HepG2 (cell line): ENCODE results near the gene BCAR3. TPM values are rescaled to one million over a fixed set of nuclear protein-coding genes. Genes with fewer than 3 reads are reported as not detected.

ENCODE experiments used
- ATAC-seq: fragments of 200-7000 bp; cut with Tn5 transposase; 3 replicates; pipeline ENCODE4 v1.9.1; 2020; ENCODE audit warnings: mild to moderate bottlenecking, moderate library complexity
- BruUV-seq: library from RNA; stranded (reverse); fragments of 400-500 nt; replicated peaks from 2 replicates; lab custom pipeline; 2021; lab: Mats Ljungman, UMichigan
- CTCF ChIA-PET: fragments of 300-600 bp; formaldehyde crosslinking; extraction: SDS; loops from one replicate; lab custom pipeline; 2021; ENCODE audit warnings: low total read pairs, inconsistent platforms, low intra/inter-chr PET ratio; lab: Yijun Ruan, JAX
- POLR2A ChIA-PET: fragments of 350-600 bp; sonication (Branson Sonifier 250); formaldehyde crosslinking; loops from one replicate; lab custom pipeline; 2020; ENCODE audit warnings: antibody characterized with exemption, inconsistent platforms; lab: Yijun Ruan, JAX
- DNase-seq: peaks from one replicate; pipeline ENCODE4 v3.0.0-alpha.2; 2015; ENCODE audit warnings: low spot score
- FAIRE-seq: peaks from 3 replicates; lab custom pipeline; 2011; peaks lifted over from hg19 to GRCh38; lab: Jason Lieb, UNC
- H2AFZ ChIP-seq: one replicate; pipeline ENCODE4 v1.6.1; 2011; ENCODE audit warnings: low read length, inconsistent platforms
- H3K27ac ChIP-seq: fragments of 300-600 bp; 3 replicates; pipeline ENCODE4 v1.8.0; 2011; ENCODE audit warnings: mixed run types, mild to moderate bottlenecking, mixed read lengths, low read length, inconsistent platforms; ENCODE audit not compliant: insufficient read depth; ENCODE audit errors: extremely low read length
- H3K27me3 ChIP-seq, 2 experiments: fragments of 200-600 bp in 1 of 2; 2 replicates in 1 of 2; 3 replicates in 1 of 2; pipeline versions ENCODE4 v1.6.0 to v1.8.0; 2011; ENCODE audit warnings: low read length in 2 of 2, mild to moderate bottlenecking in 2 of 2, moderate library complexity in 2 of 2, inconsistent platforms in 1 of 2; ENCODE audit not compliant: insufficient read depth in 2 of 2, control insufficient read depth in 1 of 2
- H3K36me3 ChIP-seq, 2 experiments: fragments of 200-600 bp in 1 of 2; replicated peaks in 1 of 2; 2 replicates in 1 of 2; 3 replicates in 1 of 2; pipeline versions ENCODE4 v1.5.1 to v1.8.0; 2011; ENCODE audit warnings: low read length in 2 of 2, inconsistent platforms in 1 of 2; ENCODE audit not compliant: insufficient read depth in 2 of 2, control insufficient read depth in 1 of 2
- H3K4me1 ChIP-seq: 2 replicates; pipeline ENCODE4 v1.5.1; 2012; ENCODE audit warnings: low read length, inconsistent platforms; ENCODE audit not compliant: insufficient read depth
- H3K4me2 ChIP-seq: 2 replicates; pipeline ENCODE4 v1.6.0; 2011; ENCODE audit warnings: low read depth, low read length, inconsistent platforms
- H3K4me3 ChIP-seq, 3 experiments: fragments of 200-600 bp in 1 of 3; sonication (generic), shearing (Covaris generic) in 1 of 3; replicated peaks in 1 of 3; 2 replicates each; pipeline ENCODE4 v1.5.1; 2011 to 2016; ENCODE audit warnings: low read length in 3 of 3, inconsistent platforms in 2 of 3, low read depth in 2 of 3, mild to moderate bottlenecking in 2 of 3, control low read depth in 1 of 3, mixed read lengths in 1 of 3; ENCODE audit not compliant: insufficient read depth in 1 of 3
- H3K79me2 ChIP-seq: one replicate; pipeline ENCODE4 v1.6.1; 2011; ENCODE audit warnings: low read length, inconsistent platforms; ENCODE audit not compliant: insufficient read depth
- H3K9ac ChIP-seq: 2 replicates; pipeline ENCODE4 v1.6.0; 2011; ENCODE audit warnings: mild to moderate bottlenecking, low read depth, low read length, inconsistent platforms; ENCODE audit not compliant: insufficient read depth
- H3K9me3 ChIP-seq: 2 replicates; pipeline ENCODE4 v1.5.1; 2012; ENCODE audit warnings: mild to moderate bottlenecking, low read length
- H4K20me1 ChIP-seq: 2 replicates; pipeline ENCODE4 v1.6.0; 2011; ENCODE audit warnings: inconsistent platforms, mild to moderate bottlenecking, low read length, moderate library complexity; ENCODE audit not compliant: insufficient read depth
- FIP1L1 ChIP-seq: fragments of 200-400 bp; formaldehyde crosslinking; IDR thresholded peaks from 2 replicates; pipeline ENCODE4 v1.6.1; 2018; ENCODE audit warnings: low read depth, mild to moderate bottlenecking, low read length, moderate library complexity, borderline replicate concordance; ENCODE audit not compliant: insufficient read depth
- KDM3A ChIP-seq: IDR thresholded peaks from 2 replicates; pipeline ENCODE4 v1.6.1; 2018; ENCODE audit warnings: low read depth, missing compliant biosample characterization
- KDM6A ChIP-seq: IDR thresholded peaks from 2 replicates; pipeline ENCODE4 v1.6.1; 2016; ENCODE audit warnings: low read depth
- MAZ ChIP-seq, 2 experiments: sonication (generic) in 1 of 2; formaldehyde crosslinking in 1 of 2; IDR thresholded peaks; 2 replicates each; pipeline versions ENCODE4 v1.5.0 to v1.6.1; 2012 to 2020; ENCODE audit warnings: low read depth in 2 of 2, mild to moderate bottlenecking in 2 of 2, borderline replicate concordance in 1 of 2, improper control_type of control experiment in 1 of 2, low read length in 1 of 2, missing genetic modification reagents in 1 of 2, moderate library complexity in 1 of 2
- PHF8 ChIP-seq: sonication (generic); formaldehyde crosslinking; IDR thresholded peaks from 2 replicates; pipeline ENCODE4 v1.5.0; 2020; ENCODE audit warnings: missing genetic modification reagents
- RBM39 ChIP-seq: fragments of 200-400 bp; formaldehyde crosslinking; IDR thresholded peaks from one replicate; pipeline ENCODE4 v1.6.1; 2018; ENCODE audit warnings: antibody characterized with exemption, mild to moderate bottlenecking, low read depth, low read length; ENCODE audit not compliant: poor library complexity, severe bottlenecking
- SAFB2 ChIP-seq: sonication (generic); formaldehyde crosslinking; IDR thresholded peaks from 2 replicates; pipeline ENCODE4 v1.5.1; 2020; ENCODE audit warnings: missing genetic modification reagents, low read depth, mild to moderate bottlenecking, borderline replicate concordance
- SALL2 ChIP-seq: sonication (generic); formaldehyde crosslinking; IDR thresholded peaks from 2 replicates; pipeline ENCODE4 v1.8.1; 2023; ENCODE audit warnings: mild to moderate bottlenecking, missing genetic modification reagents, inconsistent platforms
- SMARCE1 ChIP-seq: fragments of 450-650 bp; IDR thresholded peaks from 2 replicates; pipeline ENCODE4 v1.6.1; 2017; ENCODE audit warnings: borderline replicate concordance
- SP4 ChIP-seq: sonication (generic); formaldehyde crosslinking; IDR thresholded peaks from 2 replicates; pipeline ENCODE4 v1.8.1; 2023; ENCODE audit warnings: mild to moderate bottlenecking, missing genetic modification reagents
- SRSF4 ChIP-seq: fragments of 200-400 bp; formaldehyde crosslinking; IDR thresholded peaks from one replicate; pipeline ENCODE4 v1.6.1; 2018; ENCODE audit warnings: mild to moderate bottlenecking, low read depth, low read length, moderate library complexity; ENCODE audit not compliant: poor library complexity, severe bottlenecking
- ZNF30 ChIP-seq: sonication (generic); formaldehyde crosslinking; IDR thresholded peaks from 2 replicates; pipeline ENCODE4 v1.5.0; 2020; ENCODE audit warnings: mild to moderate bottlenecking, missing genetic modification reagents
- ZNF589 ChIP-seq: sonication (generic); formaldehyde crosslinking; conservative IDR thresholded peaks from 2 replicates; pipeline ENCODE4 v1.8.0; 2022; ENCODE audit warnings: mild to moderate bottlenecking, moderate library complexity, missing genetic modification reagents
- WGBS: methylation state at CpG from one replicate; pipeline ENCODE4 v1.1.6; 2017; ENCODE audit warnings: low lambda C conversion rate; 5-methylcytosine and 5-hydroxymethylcytosine counted together
- in situ Hi-C: cut with HindIII; loops from 2 replicates; pipeline ENCODE4 v1.10.0; 2017; ENCODE audit warnings: low pct_unique_long_range_greater_than_20kb; ENCODE audit not compliant: extremely low pct_ligation_motif_present
- intact Hi-C: fragments of 100-400 bp; cut with micrococcal nuclease; formaldehyde crosslinking; loops from one replicate; pipeline ENCODE4 v1.10.0; 2022; ENCODE audit not compliant: unreplicated experiment
- polyA plus RNA-seq, 8 experiments: library from polyadenylated mRNA; depleted of rRNA in 3 of 8; stranded (reverse) in 7 of 8; unstranded in 1 of 8; fragments of >200 nt; fragmentation: Illumina TruSeq in 4 of 8; extraction: Trizol in 4 of 8; gene quantifications; 2 replicates each; pipeline versions ENCODE4 v1.2.1 to v1.2.3, GENCODE V29; 2011 to 2016; ENCODE audit warnings: low read depth in 4 of 8, missing spikeins in 1 of 8, mixed read lengths in 1 of 8; ENCODE audit not compliant: insufficient read depth in 1 of 8
- total RNA-seq, 5 experiments: library from RNA; depleted of rRNA; stranded (reverse); fragments of >200 nt; fragmentation: Illumina TruSeq; extraction: Trizol; gene quantifications; 2 replicates each; pipeline ENCODE4 v1.2.3, GENCODE V29; 2016; ENCODE audit warnings: low read depth in 1 of 5
- TF ChIP-seq, protein P1 (sequence below): sonication (generic); formaldehyde crosslinking; IDR thresholded peaks from 2 replicates; pipeline ENCODE4 v1.5.1; 2020; ENCODE audit warnings: missing genetic modification reagents, mild to moderate bottlenecking, borderline replicate concordance

The BCAR3 gene
- total and polyA plus RNA-seq, 2 of the 13 experiments (the other 11 are each of a cell fraction or from before 2014, with no cell fraction given): 3.6 to 4.8 TPM

GRCh38 chr1:93573940-93574469 lies 107.6 kb downstream of the BCAR3 start:
- Histone ChIP-seq H3K4me3 (no peak overlapping the region), H3K36me3 (peaks cover 8 to 29% of the 10 kb centered on the region in 2 experiments), H3K9ac (no peak overlapping the region), H2AFZ (no peak overlapping the region), H3K9me3 (no peaks in the 10 kb centered on the region), H4K20me1 (no peaks in the 10 kb centered on the region), H3K79me2 (no peaks in the 10 kb centered on the region), H3K4me1 (peaks cover 3% of the 10 kb centered on the region), H3K27me3 (no peaks in the 10 kb centered on the region), H3K27ac (no peak overlapping the region), H3K4me2 (no peak overlapping the region)
- CTCF ChIA-PET: no interaction called here
- POLR2A ChIA-PET: interaction anchor here (1.2 kb wide), 1 partner anchor 44 kb away, joined by 4 read pairs; no protein-coding TSS in a partner anchor
- FAIRE-seq (no peak), ATAC-seq (no peak), DNase-seq (no peak)
- 58% methylated on average over 1 of the region's 1 CpG for WGBS
- no TSS peak for BruUV-seq
- intact Hi-C loops: no loop called here
- in situ Hi-C loops: no loop called here
- no peak for TF ChIP-seq KDM3A (CRISPR knock-in tag)
- no peak for TF ChIP-seq ZNF589 (CRISPR knock-in tag)
- TF ChIP-seq ZNF30 (CRISPR knock-in tag): no peak

DNA sequence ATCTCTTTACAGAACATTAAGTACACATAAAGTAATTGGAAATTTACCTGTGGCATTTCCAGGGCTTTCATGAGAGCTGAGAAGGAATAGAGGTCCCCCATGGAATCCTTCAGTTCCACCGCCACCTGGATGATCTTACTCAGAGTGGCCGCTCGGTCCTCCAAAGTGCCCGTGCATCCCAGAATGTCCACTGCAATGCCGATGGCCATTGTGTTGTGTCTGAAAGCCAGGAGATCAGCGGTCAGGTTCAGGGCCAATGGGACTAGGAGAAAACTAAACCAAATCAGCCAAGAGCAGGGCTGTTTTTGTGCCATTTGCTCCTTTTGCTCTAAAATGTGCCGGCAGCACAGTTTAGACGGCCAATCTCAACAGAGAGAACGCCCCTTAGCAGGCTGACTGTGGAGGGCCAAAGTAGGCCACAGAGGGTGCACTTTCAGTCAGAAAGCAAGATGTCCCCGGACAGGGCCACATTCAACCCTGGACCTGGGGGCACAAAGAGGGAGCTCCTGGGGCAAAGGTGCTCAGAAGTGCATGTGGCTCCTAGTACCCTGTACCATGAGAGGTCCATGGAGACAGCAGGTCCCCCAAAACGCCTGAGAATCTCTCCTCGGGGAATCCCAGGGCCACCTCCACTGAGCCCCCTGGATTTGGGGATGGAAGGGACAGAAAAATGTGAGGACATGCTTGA lies 109.9 kb downstream of the BCAR3 start:
- BruUV-seq: no TSS peak
- Histone ChIP-seq H3K9ac (no peak overlapping the region), H3K4me2 (no peak overlapping the region), H3K36me3 (peaks cover 9 to 38% of the 10 kb centered on the region in 2 experiments), H2AFZ (no peak overlapping the region), H3K4me3 (no peak overlapping the region), H3K4me1 (no peaks in the 10 kb centered on the region), H3K79me2 (no peaks in the 10 kb centered on the region), H4K20me1 (no peaks in the 10 kb centered on the region), H3K9me3 (no peaks in the 10 kb centered on the region), H3K27me3 (no peaks in the 10 kb centered on the region), H3K27ac (no peak overlapping the region)
- no peak for FAIRE-seq
- in situ Hi-C loops (no loop called here), intact Hi-C loops (no loop called here)
- DNase-seq: no peak
- WGBS: 96% methylated on average over 11 of the region's 12 CpGs
- ChIA-PET POLR2A (no interaction called here), CTCF (no interaction called here)
- no peak for ATAC-seq
- TF ChIP-seq SALL2 (CRISPR knock-in tag) (no peak), SMARCE1 (no peak), KDM6A (CRISPR knock-in tag) (no peak), RBM39 (no peak), PHF8 (CRISPR knock-in tag) (no peak), MAZ (IDR thresholded peaks at IDR 0.05; ENCODE audit: borderline replicate concordance, low read depth, low read length) (no peak), MAZ (CRISPR knock-in tag; IDR thresholded peaks at IDR 0.05; ENCODE audit: low read depth) (no peak), SAFB2 (CRISPR knock-in tag) (no peak), SRSF4 (no peak), FIP1L1 (no peak), SP4 (CRISPR knock-in tag) (no peak)
- TF ChIP-seq, protein P1, sequence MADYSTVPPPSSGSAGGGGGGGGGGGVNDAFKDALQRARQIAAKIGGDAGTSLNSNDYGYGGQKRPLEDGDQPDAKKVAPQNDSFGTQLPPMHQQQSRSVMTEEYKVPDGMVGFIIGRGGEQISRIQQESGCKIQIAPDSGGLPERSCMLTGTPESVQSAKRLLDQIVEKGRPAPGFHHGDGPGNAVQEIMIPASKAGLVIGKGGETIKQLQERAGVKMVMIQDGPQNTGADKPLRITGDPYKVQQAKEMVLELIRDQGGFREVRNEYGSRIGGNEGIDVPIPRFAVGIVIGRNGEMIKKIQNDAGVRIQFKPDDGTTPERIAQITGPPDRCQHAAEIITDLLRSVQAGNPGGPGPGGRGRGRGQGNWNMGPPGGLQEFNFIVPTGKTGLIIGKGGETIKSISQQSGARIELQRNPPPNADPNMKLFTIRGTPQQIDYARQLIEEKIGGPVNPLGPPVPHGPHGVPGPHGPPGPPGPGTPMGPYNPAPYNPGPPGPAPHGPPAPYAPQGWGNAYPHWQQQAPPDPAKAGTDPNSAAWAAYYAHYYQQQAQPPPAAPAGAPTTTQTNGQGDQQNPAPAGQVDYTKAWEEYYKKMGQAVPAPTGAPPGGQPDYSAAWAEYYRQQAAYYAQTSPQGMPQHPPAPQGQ (CRISPR knock-in tag): no peak
